NOMO-1 treated with dmso at 0.1 percent for 144 hours (cell line): ENCODE data around the gene IGF2BP2.
"Not testable (repeated sequence)": the region's sequence is repeated elsewhere in the genome, so short reads cannot be mapped to it uniquely, and the experiment has no call there.

ENCODE experiments used
- DNase-seq: peaks from one replicate; lab custom pipeline; 2025; ENCODE audit not compliant: unreplicated experiment; lab: John Stamatoyannopoulos, UW

IGF2BP2 gene

DNA sequence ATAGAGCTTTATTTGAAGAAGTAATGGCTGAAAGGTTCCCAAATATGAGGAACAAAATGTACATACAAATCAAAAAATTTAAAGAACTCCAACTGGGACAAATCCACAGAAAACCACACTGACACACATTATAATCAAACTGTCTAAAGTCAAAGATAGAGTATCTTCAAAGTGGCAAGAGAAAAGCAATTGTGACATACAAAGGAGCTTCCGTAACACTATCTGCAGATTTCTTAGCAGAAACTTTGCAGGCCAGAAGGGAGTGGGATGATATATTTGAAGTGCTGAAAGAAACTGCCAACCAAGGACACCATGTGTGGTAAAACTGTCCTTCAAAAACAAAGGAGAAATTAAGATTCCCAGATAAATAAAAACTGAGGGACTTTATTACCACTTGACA is 146.8 kb downstream of the IGF2BP2 start:
- no peak for DNase-seq

DNA sequence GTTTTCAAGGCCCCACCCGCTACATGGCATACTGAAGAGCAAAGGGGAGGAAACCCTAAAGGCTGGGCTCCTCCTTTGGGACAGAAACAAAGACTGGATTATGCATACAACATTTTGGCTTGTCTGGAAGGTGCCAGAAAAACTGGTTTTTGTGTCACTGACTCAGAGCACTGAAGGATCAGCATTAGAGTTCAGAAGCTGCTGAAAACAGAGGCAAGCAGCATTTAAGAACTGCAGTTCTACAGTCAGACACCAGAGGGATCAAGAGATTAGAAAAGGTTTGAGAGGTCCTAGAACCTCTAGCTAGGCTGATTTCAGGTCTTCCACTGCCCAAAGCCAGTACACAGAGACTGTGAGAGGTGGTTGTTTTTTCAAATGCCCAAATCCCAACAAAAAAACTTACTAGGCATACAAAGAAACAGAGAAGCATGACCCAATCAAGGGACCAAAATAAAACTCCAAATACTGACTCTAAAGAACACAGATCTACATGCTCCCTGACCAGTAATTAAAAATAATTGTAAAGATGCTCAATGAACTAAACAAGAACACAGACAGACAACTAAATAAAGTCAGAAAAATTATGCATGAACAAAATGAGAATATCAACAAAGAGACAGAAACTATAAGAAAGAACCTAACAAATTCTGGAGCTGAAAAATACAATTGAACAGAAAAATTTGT is 147.6 kb downstream of the IGF2BP2 start:
- DNase-seq: peak; percentile 62

DNA sequence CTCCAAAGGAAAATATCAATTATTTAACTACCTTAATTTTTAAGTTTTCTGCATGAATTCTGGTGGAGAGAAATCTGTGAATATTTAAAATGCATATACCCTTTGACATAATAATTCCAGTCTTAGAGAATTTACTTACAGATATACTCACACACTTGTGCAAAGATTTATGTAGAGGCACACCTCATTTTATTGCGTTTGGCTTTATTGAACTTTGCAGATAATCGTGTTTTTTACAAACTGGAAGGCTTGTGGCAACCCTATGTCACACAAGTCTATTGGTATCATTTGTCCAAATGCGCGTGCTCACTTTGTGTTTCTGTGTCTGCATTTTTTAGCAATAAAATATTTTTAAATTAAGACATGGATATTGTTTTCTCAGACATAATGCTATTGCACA is 157.3 kb downstream of the IGF2BP2 start:
- DNase-seq: no peak

DNA sequence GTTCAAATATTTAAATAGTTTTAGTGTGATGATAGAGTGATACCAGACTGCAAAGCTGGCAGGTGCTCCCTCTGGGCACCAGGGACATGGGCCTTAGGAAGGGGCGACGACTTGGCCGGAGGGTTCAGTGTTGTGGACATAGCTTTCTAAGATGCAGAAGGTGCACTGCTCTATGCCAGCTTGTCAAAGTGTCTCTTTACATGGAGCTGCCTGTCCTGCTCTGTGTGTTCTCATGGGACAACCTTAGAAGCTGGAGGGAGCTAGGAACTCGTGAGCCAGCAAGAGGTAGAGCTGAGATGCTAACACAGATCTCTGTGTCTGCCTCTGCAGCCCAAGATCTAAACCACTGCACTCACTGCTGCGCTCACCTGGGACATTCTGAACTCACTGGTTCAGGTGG is 160.9 kb downstream of the IGF2BP2 start:
- DNase-seq: no peak

DNA sequence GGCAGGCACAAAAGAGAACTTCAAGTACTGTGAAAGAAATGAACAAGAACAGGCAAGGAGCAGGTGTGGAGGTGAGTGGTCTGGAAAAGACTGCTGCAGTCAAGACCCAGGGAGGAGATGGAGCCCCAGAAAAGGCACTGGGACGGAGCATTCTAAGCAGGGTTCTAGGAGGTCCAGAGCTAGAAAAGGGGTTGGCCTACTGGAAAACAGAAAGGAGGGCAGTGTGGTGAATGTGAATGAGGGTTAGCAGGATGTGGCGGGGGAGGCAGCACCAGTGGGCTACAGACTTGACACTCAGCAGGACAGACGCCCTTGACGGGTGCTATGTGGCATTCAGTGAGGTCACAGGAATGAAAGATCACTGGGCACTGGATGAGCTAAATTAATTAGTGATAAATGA is 163.1 kb downstream of the IGF2BP2 start:
- DNase-seq: no peak

DNA sequence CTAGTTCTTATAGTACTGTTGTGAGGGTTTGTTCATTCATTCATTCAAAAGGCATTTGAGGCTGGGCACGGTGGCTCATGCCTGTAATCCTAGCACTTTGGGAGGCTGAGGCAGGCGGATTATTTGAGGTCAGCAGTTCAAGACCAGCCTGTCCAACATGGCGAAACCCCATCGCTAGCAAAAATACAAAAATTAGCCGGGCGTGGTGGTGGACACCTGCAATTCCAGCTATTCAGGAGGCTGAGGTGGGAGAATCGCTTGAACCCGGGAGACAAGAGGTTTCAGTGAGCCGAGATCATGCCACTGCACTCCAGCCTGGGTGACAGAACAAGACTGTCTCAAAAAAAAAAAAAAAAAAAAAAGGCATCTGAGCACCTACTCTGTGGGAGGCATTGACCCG is 163.5 kb downstream of the IGF2BP2 start:
- DNase-seq: not testable (repeated sequence)

DNA sequence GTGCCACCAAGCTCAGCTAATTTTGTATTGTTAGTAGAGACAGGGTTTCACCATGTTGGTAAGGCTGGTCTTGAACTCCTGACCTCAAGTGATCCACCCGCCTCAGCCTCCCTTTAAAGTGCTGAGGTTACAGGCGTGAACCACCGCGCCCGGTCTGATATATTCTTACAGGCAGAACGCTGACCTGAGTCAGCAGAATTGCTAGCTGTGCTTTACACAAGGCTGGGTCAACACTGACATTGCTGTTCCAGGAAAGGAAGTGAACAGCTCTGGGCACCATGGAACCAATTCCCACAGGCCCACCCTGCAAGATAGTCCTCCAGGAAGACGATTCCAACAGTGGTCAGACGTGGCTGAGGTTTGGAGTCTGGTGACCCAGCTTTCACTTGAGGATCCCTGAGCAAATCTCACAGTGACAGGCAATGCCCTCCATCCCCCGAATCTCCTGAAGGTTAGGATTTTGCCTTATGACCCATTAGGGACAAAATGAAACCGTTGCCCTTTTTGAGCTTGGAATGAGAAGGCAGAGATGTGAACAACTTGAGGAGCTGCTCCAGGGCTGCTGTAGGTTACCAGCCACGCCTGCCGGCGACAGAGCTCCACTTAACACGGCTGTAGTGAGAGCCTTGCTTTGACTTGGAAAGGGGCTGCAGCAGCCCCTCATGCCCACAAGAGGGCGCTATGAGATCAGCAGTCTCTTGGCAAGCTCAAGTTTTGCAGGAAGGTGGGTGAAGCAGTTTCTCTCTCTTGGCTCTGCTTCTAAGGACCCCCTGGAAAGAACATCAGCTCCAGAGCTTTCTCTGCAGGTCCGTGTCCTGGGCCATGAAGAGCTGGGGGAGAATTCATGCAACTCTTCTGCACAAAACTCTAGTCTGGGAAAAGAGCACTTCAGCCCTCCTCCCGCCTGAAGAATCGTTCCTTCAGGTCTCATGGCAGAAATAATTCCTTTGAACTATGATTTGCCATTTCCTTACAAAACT is 164.6 kb downstream of the IGF2BP2 start:
- peak; percentile 80 for DNase-seq

DNA sequence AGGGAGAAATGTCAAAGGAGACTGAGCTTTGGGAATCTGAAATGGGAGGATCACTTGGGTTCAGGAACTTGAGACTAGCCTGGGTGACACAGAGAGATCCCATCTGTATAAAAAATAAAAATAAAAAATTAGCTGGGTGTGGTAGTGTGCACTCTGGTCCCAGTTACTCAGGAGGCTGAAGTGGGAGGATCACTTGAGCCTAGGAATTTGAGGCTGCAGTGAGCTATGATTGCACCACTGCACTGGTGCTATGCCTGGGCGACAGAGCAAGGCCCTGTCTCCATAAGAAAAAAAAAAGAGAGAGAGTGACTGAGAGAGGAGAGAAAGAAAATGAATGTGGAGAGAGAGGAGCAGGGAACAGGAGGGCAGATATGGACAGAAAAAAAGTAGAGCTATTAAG is 165.9 kb downstream of the IGF2BP2 start:
- no peak for DNase-seq

DNA sequence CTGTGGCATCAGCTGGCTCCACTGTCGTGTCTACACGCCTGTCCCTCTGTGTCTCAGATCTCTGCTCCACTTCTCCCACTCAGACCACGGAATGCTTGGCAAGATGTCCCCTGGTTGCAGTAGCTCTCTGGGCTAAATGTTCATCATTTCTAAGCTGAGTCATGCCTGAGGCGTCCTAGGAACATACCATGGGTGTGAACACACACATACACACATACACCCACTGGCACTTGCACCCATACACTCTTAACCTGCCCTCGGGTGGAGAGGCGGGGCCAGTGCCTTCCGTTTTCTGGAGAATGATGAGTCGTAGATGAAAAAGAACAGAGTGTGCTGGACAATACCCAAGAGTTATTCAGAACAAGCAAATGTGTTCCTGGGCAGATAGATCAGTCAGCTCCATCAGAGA is 166.3 kb downstream of the IGF2BP2 start:
- no peak for DNase-seq

DNA sequence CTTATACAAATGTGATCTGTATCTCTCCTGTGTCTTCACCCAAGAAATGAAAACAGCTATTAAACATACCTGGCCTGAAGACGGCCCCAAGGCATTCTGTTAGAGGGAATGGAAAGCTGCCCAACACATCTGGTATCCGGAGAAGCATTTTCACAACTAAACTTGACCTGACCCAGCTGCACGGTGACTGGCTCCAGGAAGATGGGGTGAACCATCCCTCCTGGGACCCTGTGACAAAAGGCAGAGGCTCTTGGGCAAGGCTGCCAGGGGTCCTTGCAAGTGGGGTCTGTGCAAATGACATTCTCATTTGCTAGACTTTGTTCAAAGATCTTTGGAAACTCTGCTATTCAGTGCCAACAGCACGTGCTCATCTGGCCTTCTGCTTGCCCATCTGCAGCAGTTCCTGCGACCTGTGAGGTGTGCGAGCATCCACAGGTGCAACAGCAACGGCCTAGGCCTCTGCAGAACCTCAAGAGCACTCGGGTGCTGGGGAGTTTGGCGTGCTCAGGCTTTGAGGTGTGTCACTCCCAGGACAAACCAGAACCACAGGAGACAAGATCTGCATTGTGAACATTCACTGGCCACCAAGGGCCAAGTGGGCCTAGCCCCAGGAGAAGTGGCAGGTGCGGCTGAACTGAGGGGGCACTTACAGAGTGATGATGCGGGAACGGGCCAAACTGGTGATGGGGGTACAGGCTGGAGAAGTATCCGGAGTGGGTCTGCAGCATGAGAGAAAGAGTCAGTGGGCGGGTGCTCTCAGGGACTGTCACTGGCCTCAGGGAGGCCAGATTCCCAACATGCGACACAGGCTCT is 166.9 kb downstream of the IGF2BP2 start:
- no peak for DNase-seq

DNA sequence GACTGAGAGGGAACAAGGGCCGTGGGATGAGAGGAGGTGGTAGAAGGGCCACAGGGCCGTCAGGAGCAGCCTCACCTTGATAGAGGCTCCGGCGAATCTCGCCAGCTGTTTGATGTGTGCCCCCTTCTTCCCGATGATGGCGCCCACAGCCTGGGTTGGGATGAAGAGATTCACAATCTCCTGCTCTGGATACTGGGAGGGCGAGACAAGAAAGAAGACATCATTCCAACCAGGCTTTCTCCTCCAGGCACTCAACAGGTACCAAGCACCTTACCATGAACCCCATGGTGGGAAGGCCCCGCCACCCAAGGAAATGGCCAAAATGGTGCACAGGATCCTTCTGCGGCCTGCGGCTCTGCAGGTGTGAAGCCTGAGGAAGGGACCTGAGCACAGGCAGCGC is 167.6 kb downstream of the IGF2BP2 start:
- no peak for DNase-seq

DNA sequence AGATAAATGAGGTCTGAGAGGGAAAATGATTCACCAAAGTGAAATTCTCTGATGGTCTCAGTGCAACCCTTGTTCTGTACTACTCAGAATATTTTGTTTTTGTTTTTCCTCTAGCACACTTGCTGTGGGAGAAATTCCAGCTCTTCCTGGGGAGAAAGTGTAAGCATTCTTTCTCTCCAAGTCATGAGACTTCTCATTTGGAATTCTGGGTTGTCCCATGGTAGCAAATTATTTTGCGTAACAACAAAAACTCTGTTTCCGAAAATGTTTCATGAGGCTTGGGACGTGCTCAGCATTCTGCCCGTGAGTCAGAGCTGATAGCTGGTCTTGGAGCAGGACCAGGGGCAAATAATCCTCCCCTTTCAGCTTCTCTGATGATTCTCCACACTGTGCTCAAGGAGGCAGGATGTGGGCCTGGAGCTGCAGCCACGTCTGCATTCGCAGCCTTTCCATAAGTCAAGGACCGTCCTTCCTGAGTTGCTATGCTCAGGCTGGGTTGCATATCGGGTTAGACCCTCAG is 168.5 kb downstream of the IGF2BP2 start:
- no peak for DNase-seq

DNA sequence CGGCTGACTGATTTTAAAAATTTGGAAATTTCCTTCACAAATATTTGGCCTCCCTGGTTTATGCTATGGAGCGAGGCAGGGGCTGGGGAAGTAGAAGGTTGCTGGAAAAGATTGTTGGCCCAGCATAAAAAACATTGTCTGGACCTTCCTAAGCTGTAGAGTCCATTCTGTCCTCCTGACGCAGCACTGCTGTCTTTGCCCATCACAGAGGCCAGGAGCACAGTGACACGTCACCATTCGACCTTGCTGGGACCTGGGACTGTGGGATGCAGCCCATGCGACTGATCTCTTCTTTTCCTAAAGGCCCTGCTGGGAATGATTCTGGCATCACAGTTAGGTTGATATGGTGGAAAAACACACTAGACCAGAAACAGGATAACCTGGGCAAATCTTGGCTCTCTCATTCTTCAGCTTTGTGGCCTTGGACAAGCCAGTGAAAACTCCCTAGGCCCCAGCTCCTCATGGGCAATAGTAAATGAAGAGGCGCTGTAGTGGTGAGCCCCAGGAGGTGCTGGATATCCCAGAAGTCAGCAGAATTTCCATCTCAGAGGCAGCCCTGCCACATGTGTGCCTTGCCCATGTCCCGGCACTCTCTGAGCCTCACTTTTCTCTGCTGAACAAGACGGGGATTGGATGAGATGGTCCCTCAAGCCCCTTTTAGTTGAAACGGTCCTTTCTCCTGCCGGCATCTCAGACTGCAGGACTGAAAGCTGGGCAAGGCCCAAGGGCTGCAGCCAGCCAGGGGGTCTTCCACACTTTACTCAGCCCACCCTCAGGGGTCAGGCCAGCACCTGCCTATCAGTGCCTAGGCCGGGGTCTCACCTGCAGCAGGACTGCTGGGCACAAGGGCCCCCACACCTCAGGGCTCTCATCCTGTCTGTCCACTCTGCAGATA is 169.2 kb downstream of the IGF2BP2 start:
- no peak for DNase-seq

DNA sequence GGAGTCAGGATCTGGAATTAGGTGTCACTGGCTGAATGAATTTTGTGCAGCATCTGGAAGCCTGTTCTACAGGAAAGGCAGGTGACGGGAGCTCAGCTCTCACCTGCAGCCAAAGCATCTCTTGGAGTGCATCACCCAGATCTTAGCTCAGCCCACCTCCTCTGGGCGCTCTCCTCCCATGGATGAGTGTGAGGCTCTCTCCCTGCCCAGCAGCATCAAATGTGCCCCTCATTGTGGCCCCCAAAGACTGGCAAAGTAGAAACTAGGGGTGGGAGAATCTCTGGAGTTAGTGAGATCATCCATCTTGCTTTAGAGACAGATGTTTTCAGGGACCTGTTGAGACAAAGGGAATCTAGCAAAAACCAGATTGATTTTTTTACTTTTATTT is 170.1 kb downstream of the IGF2BP2 start:
- DNase-seq: no peak

DNA sequence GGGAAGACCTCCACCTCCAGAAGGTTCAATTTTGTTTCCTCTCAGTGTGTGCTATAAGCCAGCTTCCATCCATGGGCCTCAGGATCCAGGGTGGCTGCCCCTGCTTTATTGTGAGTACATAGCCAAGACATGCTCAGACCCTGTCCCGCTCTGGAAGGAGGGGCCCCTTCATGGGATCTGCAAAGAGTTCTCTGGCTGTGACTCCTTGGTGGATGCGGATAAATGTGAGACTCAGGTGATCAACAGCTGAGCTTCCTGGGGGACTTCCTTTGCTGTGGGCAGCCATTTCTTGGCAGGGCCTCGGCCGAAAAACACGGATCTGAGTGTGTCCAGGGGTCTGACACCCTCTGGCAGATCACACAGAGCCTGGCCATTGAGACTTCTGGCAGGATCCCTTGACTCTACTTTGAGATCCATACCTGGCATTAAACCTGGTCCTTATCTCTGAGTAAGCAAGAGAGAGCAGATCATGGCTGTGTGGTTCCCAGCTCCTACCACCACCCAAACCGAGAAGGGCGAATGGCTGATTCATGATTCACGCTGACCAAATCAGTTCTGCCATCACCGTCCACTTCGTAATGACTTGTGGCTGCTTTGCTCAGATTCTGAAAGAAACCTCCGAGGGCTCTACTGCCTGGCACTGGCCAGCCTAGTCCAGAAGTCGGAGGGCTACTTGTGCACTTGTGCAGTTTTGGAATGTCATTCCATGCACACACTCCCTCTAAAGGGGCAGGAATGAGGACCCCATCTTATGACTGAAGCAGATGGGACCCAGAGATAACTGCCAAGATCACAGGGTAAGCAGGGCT is 170.7 kb downstream of the IGF2BP2 start:
- DNase-seq: no peak

DNA sequence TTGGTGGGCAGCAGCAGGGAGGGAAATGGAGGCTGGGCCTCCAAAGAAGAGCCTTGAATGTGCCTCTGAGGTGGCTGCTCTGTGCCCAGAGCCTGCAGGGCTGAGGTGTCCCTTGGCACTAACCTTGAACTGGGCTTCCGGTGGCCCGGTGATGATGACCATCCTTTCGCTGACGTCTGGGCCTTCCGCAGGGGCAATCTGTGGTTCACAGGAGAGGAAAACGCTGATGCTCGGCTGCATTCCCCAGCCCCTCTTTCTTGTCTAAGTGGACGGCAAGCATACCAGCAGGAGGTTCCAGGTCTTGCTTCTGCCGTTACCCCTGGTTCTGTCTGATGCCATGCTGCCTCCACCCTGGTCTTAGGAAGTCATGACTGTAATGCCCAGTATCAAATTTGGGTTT is 172.9 kb downstream of the IGF2BP2 start:
- DNase-seq: no peak

DNA sequence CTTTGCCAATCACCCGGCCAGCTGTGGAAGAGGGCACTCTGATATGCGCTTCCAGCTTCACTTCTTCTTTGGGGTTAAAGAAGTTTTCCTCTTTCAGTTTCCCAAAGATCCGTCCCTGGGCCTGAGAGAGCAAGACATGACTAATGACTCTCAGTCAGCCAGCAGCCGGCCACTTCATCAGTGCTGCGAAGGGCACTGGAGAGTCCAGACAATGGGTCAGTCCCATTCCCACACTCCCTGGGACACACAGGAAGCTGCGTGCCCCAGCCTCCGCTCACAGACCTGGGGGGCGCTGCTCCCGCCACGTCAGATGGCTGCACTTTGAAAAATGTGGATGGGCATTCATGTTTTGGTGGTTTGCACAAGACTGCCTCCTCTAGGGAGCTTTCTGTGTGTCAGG is 175.4 kb downstream of the IGF2BP2 start:
- no peak for DNase-seq

DNA sequence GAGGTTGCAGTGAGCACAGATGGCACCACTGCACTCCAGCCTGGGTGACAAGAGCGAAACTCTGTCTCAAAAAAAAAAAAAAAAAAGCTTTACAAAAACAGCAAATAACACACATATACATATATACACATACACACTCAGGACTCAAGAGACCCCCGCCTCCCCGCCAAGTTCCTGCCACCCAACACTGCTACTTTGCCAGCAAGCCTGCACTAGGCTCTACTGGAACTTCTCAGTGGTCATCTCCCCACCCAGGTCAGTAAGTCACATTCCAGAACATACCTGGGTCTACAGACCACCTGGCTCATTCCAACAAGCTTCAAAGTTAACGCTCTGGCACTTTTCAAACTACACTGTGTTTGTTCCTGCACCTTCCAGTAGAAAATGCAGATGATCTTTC is 176.4 kb downstream of the IGF2BP2 start:
- DNase-seq: no peak

DNA sequence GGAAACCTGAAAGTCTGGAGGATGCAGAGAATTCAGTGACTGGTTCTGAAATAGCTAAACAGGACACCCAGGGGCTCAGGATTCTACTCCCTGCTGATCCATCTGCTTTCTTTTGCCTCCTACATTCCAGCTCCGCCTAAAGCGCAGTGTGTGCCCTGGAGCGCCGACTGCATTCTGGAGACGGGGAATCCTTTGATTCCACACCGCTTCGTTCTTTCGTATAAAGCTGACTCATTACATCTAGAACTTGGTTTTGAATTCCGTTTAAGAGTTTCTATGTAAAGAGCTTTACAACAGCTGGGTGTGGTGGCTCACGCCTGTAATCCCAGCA is 177.0 kb downstream of the IGF2BP2 start:
- no peak for DNase-seq
